Measurements from ENCODE around the gene ACTR6.

Gene ACTR6

GRCh38 chr12:100266585-100266834 is 65.9 kb downstream of the ACTR6 start:
- no peak for DNase-seq

GRCh38 chr12:100266835-100267602 is 66.4 kb downstream of the ACTR6 start, which contains the start of the genes DEPDC4 and SCYL2:
Gene DEPDC4 (minus strand): TSS chr12:100267079. CDS start chr12:100267076, 3 bp downstream.
Gene SCYL2 (plus strand): TSS chr12:100267177. CDS start chr12:100282971, 15,794 bp downstream.
- DNase-seq = peak; percentile 72 to 98 (median 95)

GRCh38 chr12:100267603-100268281 is 67.1 kb downstream of the ACTR6 start:
- DNase-seq = peak in 18 of 56 donors; percentile 13 to 63 (median 44)

GRCh38 chr12:100268835-100269564 is 68.4 kb downstream of the ACTR6 start:
- DNase-seq = no peak

- no peak for DNase-seq
These were observed 73.2 kb downstream of the ACTR6 start for GRCh38 chr12:100273782-100274181.
